GM12865 (cell line): Measurements from ENCODE around the gene GABRB3.
"Not testable (repeated sequence)": the region's sequence is repeated elsewhere in the genome, so short reads cannot be mapped to it uniquely, and the experiment has no call there.

ENCODE experiments used
- DNase-seq: peaks from one replicate; pipeline ENCODE4 v3.0.0; 2010; ENCODE audit warnings: low read depth
- H3K4me3 ChIP-seq: 2 replicates; pipeline ENCODE4 v1.5.1; 2011; ENCODE audit warnings: mild to moderate bottlenecking, low read depth, low read length, control low read depth
- TF ChIP-seq, protein P1 (sequence below): IDR thresholded peaks from 2 replicates; pipeline ENCODE4 v1.5.1; 2011; ENCODE audit warnings: low read length, control low read depth, low read depth, inconsistent platforms; ENCODE audit not compliant: insufficient read depth; ENCODE audit errors: missing control alignments

Gene GABRB3

DNA sequence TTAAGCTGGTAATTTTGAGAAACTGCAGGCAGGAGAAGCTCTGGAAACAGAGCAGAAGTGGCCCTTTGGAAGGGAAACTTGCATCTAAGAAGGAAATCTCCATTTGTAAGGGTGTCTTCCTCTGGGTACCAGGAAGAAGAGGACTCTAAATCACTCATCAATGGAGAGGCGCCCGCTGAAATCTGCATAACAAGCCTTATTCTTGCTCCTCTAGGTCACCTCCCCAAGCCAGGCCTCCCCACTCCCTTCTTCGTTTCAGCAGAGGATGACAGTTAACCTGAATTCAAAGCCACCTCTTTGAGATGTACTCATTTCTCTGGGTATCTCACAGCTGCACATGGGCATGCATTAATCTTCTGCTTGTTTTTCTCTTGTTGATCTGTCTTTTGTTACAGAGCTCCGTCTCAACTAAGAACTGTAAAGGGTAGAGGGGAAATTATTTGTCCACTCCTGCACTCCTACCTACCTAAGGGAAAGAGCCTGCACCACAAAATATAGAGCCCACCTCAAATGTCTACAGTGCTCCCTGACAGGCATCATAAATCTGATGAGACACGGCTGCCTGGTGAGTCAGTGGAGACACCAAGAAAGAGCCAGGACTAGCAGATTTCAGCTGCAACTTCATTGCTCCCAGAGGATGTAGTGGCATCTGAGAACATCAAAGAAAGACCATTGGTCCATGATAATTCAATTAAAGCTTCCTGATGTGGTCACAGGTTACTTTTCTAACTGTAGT is 51.5 kb downstream of the GABRB3 start:
- no peak overlapping the region for H3K4me3 ChIP-seq
- TF ChIP-seq, protein P1, sequence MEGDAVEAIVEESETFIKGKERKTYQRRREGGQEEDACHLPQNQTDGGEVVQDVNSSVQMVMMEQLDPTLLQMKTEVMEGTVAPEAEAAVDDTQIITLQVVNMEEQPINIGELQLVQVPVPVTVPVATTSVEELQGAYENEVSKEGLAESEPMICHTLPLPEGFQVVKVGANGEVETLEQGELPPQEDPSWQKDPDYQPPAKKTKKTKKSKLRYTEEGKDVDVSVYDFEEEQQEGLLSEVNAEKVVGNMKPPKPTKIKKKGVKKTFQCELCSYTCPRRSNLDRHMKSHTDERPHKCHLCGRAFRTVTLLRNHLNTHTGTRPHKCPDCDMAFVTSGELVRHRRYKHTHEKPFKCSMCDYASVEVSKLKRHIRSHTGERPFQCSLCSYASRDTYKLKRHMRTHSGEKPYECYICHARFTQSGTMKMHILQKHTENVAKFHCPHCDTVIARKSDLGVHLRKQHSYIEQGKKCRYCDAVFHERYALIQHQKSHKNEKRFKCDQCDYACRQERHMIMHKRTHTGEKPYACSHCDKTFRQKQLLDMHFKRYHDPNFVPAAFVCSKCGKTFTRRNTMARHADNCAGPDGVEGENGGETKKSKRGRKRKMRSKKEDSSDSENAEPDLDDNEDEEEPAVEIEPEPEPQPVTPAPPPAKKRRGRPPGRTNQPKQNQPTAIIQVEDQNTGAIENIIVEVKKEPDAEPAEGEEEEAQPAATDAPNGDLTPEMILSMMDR: no peak
- no peak for DNase-seq

GRCh38 chr15:26720546-26720945 is 52.3 kb downstream of the GABRB3 start:
- TF ChIP-seq, protein P1: no peak
- no peak for DNase-seq
- H3K4me3 ChIP-seq: no peak overlapping the region

GRCh38 chr15:26719866-26720265 is 53.0 kb downstream of the GABRB3 start:
- not testable (repeated sequence) for DNase-seq, H3K4me3 ChIP-seq

DNA sequence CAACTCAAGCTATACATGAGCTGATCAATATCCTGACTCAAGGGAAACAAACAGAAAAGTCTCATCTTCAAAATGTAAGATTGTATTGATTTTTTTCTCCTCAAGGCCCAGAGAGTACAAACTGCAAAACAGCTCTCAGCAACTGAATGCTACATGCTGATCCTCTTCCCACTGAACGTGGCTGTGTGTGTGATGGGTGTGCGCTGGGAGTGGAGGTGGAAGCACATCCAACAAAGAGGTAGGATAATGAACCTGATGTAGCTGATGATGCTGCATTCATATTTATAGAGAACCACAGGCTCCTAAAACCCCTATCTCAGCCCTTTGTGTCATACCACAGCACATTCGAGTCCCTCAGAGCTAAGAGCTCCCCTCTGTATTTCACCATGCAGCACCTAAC is 56.8 kb downstream of the GABRB3 start:
- DNase-seq: no peak
- TF ChIP-seq, protein P1: no peak
- no peak overlapping the region for H3K4me3 ChIP-seq

- TF ChIP-seq, protein P1: no peak
- H3K4me3 ChIP-seq: no peak overlapping the region
- DNase-seq: no peak
Observed at GRCh38 chr15:26713498-26713897, 59.4 kb downstream of the GABRB3 start.

DNA sequence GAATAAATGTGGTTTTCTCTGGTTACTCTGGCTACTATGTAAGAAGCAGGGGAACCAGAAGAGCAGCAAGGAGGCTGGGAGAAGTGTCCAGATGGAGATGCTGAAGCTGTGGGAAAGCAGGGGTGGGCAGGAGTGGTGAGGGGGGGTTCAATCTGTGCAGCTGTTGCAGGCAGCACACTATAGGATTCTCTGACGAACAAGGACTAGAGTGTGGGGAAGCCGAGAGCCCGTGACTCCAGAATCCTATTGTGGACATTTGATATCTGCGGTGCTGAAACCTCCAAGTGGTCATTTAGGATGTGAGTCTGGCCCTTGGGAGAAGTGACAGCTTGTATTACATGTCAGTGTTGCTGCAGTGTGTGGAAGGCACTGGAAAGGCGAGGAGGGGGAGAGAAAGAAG is 60.5 kb downstream of the GABRB3 start:
- DNase-seq: no peak
- H3K4me3 ChIP-seq: no peak overlapping the region
- TF ChIP-seq, protein P1: no peak

DNA sequence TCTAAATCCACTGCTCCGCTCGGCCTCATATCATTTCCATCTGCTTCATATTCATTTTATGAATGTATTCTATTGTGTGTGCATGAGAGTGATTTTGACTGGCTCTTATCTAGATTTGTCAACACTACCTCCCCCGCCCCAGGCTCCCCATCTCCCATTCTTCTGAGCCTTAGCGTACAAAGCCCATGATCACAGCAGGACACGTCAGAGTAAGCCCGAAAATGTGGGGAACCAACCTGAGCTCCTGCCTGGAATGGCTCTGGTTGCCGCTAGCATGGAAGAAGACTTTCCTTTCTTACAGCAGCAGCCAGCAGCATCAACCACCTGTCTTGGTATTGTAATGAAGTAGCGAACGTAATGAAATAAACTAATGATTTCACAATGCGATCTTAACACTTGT is 61.4 kb downstream of the GABRB3 start:
- no peak for DNase-seq
- TF ChIP-seq, protein P1: no peak
- H3K4me3 ChIP-seq: no peak overlapping the region
